Naive thymus-derived CD8-positive, alpha-beta T cell (primary cell): ENCODE data around the gene RIMS3. TPM values are rescaled to one million over a fixed set of nuclear protein-coding genes. Genes with fewer than 3 reads are reported as not detected.
"Not testable (repeated sequence)": the region's sequence is repeated elsewhere in the genome, so short reads cannot be mapped to it uniquely, and the experiment has no call there.

Experiments
- ATAC-seq, 2 donors: fragments of 150-1000 bp; cut with Tn5 transposase in 1 of 2; sonication (Bioruptor Pico), chemical (Tn5 transposase) in 1 of 2; 1 replicate in 1 of 2; 2 replicates in 1 of 2; pipeline ENCODE4 v1.10.0; 2021; ENCODE audit warnings: mild to moderate bottlenecking in 2 of 2, moderate library complexity in 2 of 2
- POLR2A ChIA-PET: fragments of 350-600 bp; sonication (Branson Sonifier 250); formaldehyde crosslinking; loops from one replicate; lab custom pipeline; 2021; ENCODE audit warnings: antibody characterized with exemption; lab: Charles Lee
- DNase-seq, 10 donors: peaks; one replicate each; pipeline versions ENCODE4 v3.0.0 to v3.0.0-alpha.2; 2020 to 2022
- H3K27ac Mint-ChIP-seq, 10 donors: one replicate each; pipeline ENCODE4 v1.8.0; 2020 to 2022; ENCODE audit warnings: mild to moderate bottlenecking in 10 of 10, mixed read lengths in 10 of 10, moderate library complexity in 4 of 10, inconsistent platforms in 1 of 10
- H3K27me3 Mint-ChIP-seq, 5 donors: one replicate each; pipeline ENCODE4 v1.8.0; 2021 to 2022; ENCODE audit warnings: mixed read lengths in 5 of 5
- H3K36me3 Mint-ChIP-seq, 3 donors: one replicate each; pipeline ENCODE4 v1.8.0; 2020 to 2022; ENCODE audit warnings: mixed read lengths in 3 of 3, mild to moderate bottlenecking in 2 of 3, inconsistent platforms in 1 of 3
- H3K4me1 Mint-ChIP-seq, 4 donors: one replicate each; pipeline ENCODE4 v1.8.0; 2021 to 2022; ENCODE audit warnings: mixed read lengths in 4 of 4
- H3K4me3 Mint-ChIP-seq, 10 donors: one replicate each; pipeline ENCODE4 v1.8.0; 2020 to 2022; ENCODE audit warnings: mild to moderate bottlenecking in 10 of 10, mixed read lengths in 10 of 10, moderate library complexity in 6 of 10, inconsistent platforms in 1 of 10
- H3K9me3 Mint-ChIP-seq, 9 donors: one replicate each; pipeline ENCODE4 v1.8.0; 2020 to 2022; ENCODE audit warnings: mixed read lengths in 9 of 9, mild to moderate bottlenecking in 3 of 9, inconsistent platforms in 1 of 9, moderate library complexity in 1 of 9
- polyA plus RNA-seq, 3 donors: library from polyadenylated mRNA; unstranded; fragments of 300-500 nt; fragmentation: Illumina TruSeq; gene quantifications; one replicate each; pipeline ENCODE4 v1.2.3, GENCODE V29; 2021
- total RNA-seq, 8 experiments: library from RNA in 2 of 8; stranded (reverse) in 2 of 8; gene quantifications; one replicate each; pipeline ENCODE4 v1.2.3 and lab custom pipeline; 2021 to 2026

The RIMS3 gene
- total and polyA plus RNA-seq, 5 experiments from 2014 or later: 0.76 to 2.0 (median 1.2) TPM

GRCh38 chr1:40594187-40594531 lies 71.3 kb downstream of the RIMS3 start:
- peak overlapping the region in 1 of 10 donors; percentile 19 for H3K27ac Mint-ChIP-seq
- POLR2A ChIA-PET: no interaction called here
- peaks cover 4 to 10% (median 8%) of the 10 kb centered on the region in 4 donors for H3K4me1 Mint-ChIP-seq

DNA sequence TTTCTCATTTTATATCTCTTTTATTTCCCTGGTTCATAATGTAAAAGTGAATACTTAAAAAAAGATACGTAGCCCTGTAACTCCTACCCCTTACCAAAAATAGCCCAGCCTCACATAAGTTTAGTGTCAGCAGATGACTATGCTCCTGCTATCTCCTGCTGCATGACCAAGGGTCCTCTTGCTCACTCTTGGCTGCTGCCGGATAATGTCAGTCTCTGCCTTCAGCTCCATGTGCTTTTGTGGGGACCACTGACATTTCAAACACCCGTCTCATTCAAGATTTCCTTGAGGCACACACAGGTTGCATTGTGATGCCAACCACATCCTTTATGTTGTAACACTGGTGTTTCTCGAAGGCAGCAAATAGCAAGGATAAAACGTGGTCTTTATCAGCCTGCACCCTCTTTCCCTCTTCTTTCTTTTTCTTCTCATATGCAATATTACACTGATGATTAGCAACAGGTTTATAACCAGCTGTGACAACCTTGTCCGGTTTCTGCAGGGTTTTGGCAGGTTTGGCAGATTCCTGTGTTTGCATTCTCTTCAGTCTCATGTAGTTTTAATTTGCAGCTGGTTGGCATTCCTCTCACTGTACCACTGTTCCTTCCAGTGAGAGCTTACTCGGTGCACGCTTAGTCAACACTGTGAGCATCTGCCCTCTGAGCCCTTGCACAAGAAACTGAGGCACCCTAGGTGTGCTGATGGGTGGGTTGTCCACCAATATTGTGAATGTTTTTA lies 71.9 kb downstream of the RIMS3 start:
- Mint-ChIP-seq H3K9me3 (no peaks in the 10 kb centered on the region), H3K4me3 (no peak overlapping the region), H3K4me1 (peaks cover 4 to 10% (median 8%) of the 10 kb centered on the region in 4 donors), H3K27me3 (peaks cover 0 to 5% (median 0%) of the 10 kb centered on the region in 5 donors), H3K27ac (peak overlapping the region in 2 of 10 donors; percentile 8 to 9), H3K36me3 (no peaks in the 10 kb centered on the region)
- no peak for DNase-seq
- ATAC-seq: no peak
- POLR2A ChIA-PET: no interaction called here

More at GRCh38 chr1:40594187-40594531, 71.3 kb downstream of the RIMS3 start:
- peaks cover 0 to 3% (median 0%) of the 10 kb centered on the region in 5 donors for H3K27me3 Mint-ChIP-seq
- H3K4me3 Mint-ChIP-seq: no peak overlapping the region
- H3K9me3 Mint-ChIP-seq: no peaks in the 10 kb centered on the region
- no peak for ATAC-seq
- DNase-seq: no peak
- no peaks in the 10 kb centered on the region for H3K36me3 Mint-ChIP-seq

GRCh38 chr1:40592107-40592803 lies 73.2 kb downstream of the RIMS3 start:
- ATAC-seq (no peak), DNase-seq (peak in 3 of 10 donors; percentile 1 to 9 (median 4))
- Mint-ChIP-seq H3K4me1 (peaks cover 4 to 10% (median 8%) of the 10 kb centered on the region in 4 donors), H3K27me3 (peaks cover 0 to 5% (median 0%) of the 10 kb centered on the region in 5 donors), H3K9me3 (no peaks in the 10 kb centered on the region), H3K36me3 (no peaks in the 10 kb centered on the region), H3K27ac (peak overlapping the region in 2 of 10 donors; percentile 23 to 40), H3K4me3 (no peak overlapping the region)
- POLR2A ChIA-PET: no interaction called here

GRCh38 chr1:40588586-40588985 lies 76.9 kb downstream of the RIMS3 start:
- DNase-seq (no peak), ATAC-seq (no peak)
- peaks cover 2 to 6% (median 4%) of the 10 kb centered on the region in 4 donors for H3K4me1 Mint-ChIP-seq
- H3K36me3 Mint-ChIP-seq: no peaks in the 10 kb centered on the region
- H3K27me3 Mint-ChIP-seq: peaks cover 0 to 5% (median 0%) of the 10 kb centered on the region in 5 donors
- H3K9me3 Mint-ChIP-seq: no peaks in the 10 kb centered on the region
- H3K4me3 Mint-ChIP-seq: no peak overlapping the region
- no peak overlapping the region for H3K27ac Mint-ChIP-seq
- POLR2A ChIA-PET: no interaction called here

- Mint-ChIP-seq H3K36me3 (no peaks in the 10 kb centered on the region), H3K27me3 (peaks cover 0 to 3% (median 1%) of the 10 kb centered on the region in 5 donors), H3K9me3 (no peaks in the 10 kb centered on the region), H3K4me3 (no peak overlapping the region), H3K27ac (no peak overlapping the region), H3K4me1 (no peaks in the 10 kb centered on the region)
- ATAC-seq (no peak), DNase-seq (no peak)
- POLR2A ChIA-PET: interaction anchor here (0.8 kb wide), 1 partner anchor 101 kb away, joined by 5 read pairs; no protein-coding TSS in a partner anchor
Measured at GRCh38 chr1:40583980-40584379, 81.5 kb downstream of the RIMS3 start.

DNA sequence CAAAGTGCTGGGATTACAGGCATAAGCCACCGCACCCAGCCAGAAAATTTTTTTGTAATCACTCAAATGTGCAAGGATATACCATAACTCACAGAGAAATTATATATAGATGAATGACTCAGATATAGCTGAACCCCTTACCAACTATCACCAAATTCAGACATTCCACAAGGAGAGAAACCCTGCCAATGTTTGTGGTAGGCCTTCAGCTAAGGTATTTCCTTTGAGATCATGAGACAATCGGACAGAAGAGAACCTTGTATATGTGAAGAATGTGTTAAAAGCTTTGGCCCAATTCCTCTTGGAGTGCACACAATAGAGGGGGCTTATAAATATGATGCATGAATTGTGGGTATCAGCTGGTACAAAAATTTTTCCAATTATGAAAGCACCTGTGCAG lies 83.4 kb downstream of the RIMS3 start:
- peaks cover 0 to 4% (median 1%) of the 10 kb centered on the region in 5 donors for H3K27me3 Mint-ChIP-seq

GRCh38 chr1:40575336-40575735 lies 90.1 kb downstream of the RIMS3 start:
- Mint-ChIP-seq H3K4me3 (no peak overlapping the region), H3K9me3 (peaks cover 0 to 5% (median 0%) of the 10 kb centered on the region in 9 donors), H3K4me1 (peaks cover 0 to 1% (median 0%) of the 10 kb centered on the region in 4 donors), H3K27me3 (peaks cover 0 to 10% (median 4%) of the 10 kb centered on the region in 5 donors), H3K27ac (no peak overlapping the region), H3K36me3 (no peaks in the 10 kb centered on the region)
- DNase-seq: no peak
- POLR2A ChIA-PET: no interaction called here
- no peak for ATAC-seq

More for the DNA sequence above, 83.4 kb downstream of the RIMS3 start:
- DNase-seq: no peak
- Mint-ChIP-seq H3K4me3 (no peak overlapping the region), H3K4me1 (no peaks in the 10 kb centered on the region), H3K9me3 (peaks cover 0 to 4% (median 0%) of the 10 kb centered on the region in 9 donors), H3K27ac (no peak overlapping the region), H3K36me3 (no peaks in the 10 kb centered on the region)
- POLR2A ChIA-PET: no interaction called here
- ATAC-seq: no peak

DNA sequence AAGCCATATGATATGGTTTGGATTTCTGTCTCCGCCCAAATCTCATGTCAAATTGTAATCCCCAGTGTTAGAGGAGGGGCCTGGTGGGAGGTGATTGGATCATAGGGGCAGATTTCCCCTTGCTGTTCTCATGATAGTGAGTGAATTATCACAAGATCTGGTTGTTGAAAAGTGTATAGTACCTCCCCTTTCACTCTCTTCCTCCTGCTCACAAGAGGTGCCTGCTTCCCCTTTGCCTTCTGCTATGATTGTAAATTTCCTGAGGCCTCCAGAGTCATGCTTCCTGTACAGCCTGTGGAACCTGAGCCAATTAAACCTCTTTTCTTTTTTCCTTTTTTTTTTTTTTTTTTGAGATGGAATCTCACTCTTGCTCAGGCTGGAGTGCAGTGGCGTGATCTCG lies 90.7 kb downstream of the RIMS3 start:
- H3K36me3 Mint-ChIP-seq, H3K4me3 Mint-ChIP-seq, H3K4me1 Mint-ChIP-seq, ATAC-seq, DNase-seq, H3K27ac Mint-ChIP-seq, H3K27me3 Mint-ChIP-seq, H3K9me3 Mint-ChIP-seq: not testable (repeated sequence)
- POLR2A ChIA-PET: interaction anchor here (0.7 kb wide), 1 partner anchor 225 kb away, joined by 8 read pairs; no protein-coding TSS in a partner anchor

Other genes with a start within 250 kb of the RIMS3 start
- gene ZFP69B, start 215.2 kb downstream of the RIMS3 start, total RNA-seq: 10 to 100 TPM; 12.8 to 13.0 TPM
- gene ZFP69B, start 215.2 kb downstream of the RIMS3 start, polyA plus RNA-seq: 1 to 10 TPM; 1.9 to 4.4 (median 4.3) TPM
- gene ZFP69, start 188.4 kb downstream of the RIMS3 start, total RNA-seq: 1 to 10 TPM; 3.8 to 4.5 TPM
- 1 to 10 TPM; 2.9 to 6.6 (median 6.2) TPM for gene ZFP69, start 188.4 kb downstream of the RIMS3 start, polyA plus RNA-seq
- gene EXO5, start 156.9 kb downstream of the RIMS3 start, total RNA-seq: 10 to 100 TPM; 10.8 to 13.3 TPM
- 1 to 10 TPM; 4.0 to 7.8 (median 4.5) TPM for gene EXO5, start 156.9 kb downstream of the RIMS3 start, polyA plus RNA-seq
- gene ZNF684, start 134.0 kb downstream of the RIMS3 start, total RNA-seq: 1 to 10 TPM; 5.7 TPM
- 1 to 10 TPM; 3.7 to 5.2 (median 4.2) TPM for gene ZNF684, start 134.0 kb downstream of the RIMS3 start, polyA plus RNA-seq
- gene NFYC, start 26.0 kb upstream of the RIMS3 start, total RNA-seq: 10 to 100 TPM; 65.8 to 67.2 TPM
- gene NFYC, start 26.0 kb upstream of the RIMS3 start, polyA plus RNA-seq: 10 to 100 TPM; 32.5 to 46.9 (median 33.3) TPM
- under 1 TPM; 0.18 to 0.25 TPM for gene KCNQ4, start 118.1 kb upstream of the RIMS3 start, total RNA-seq
- under 1 TPM; 0.08 to 0.17 (median 0.08) TPM for gene KCNQ4, start 118.1 kb upstream of the RIMS3 start, polyA plus RNA-seq
- 10 to 100 TPM; 24.3 to 24.5 TPM for gene CITED4, start 196.7 kb upstream of the RIMS3 start, total RNA-seq
- gene CITED4, start 196.7 kb upstream of the RIMS3 start, polyA plus RNA-seq: 10 to 100 TPM; 24.5 to 45.4 (median 27.4) TPM